ENCODE data around the gene VPS41.
"Not testable (repeated sequence)": the region's sequence is repeated elsewhere in the genome, so short reads cannot be mapped to it uniquely, and the experiment has no call there.

VPS41 gene

DNA sequence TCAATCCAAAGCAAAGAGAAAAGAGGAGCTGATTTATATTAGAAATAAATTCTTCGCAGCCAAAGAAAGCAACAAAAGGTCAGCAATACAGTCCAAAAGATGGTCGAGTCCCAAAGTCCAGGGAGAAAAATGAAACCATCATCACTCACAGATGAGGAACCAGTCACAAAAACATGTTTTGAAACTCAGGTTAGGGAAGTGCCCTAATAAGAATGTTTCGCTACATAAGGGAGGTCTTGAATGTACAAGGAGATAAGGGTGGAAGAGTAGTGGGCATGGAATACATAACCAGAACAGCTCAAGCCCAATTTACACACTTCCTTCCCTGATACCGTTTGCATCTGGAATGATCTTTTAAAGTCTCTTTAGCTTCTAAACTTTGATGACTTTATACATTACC is 53.6 kb downstream of the VPS41 start:
- DNase-seq (ENCODE audit: low read depth in 2 of 2): no peak

GRCh38 chr7:38854947-38855346 is 54.0 kb downstream of the VPS41 start:
- DNase-seq (ENCODE audit: low read depth in 2 of 2): not testable (repeated sequence)

- DNase-seq (ENCODE audit: low read depth in 2 of 2): no peak
These were observed 57.7 kb downstream of the VPS41 start for GRCh38 chr7:38851321-38851720.

DNA sequence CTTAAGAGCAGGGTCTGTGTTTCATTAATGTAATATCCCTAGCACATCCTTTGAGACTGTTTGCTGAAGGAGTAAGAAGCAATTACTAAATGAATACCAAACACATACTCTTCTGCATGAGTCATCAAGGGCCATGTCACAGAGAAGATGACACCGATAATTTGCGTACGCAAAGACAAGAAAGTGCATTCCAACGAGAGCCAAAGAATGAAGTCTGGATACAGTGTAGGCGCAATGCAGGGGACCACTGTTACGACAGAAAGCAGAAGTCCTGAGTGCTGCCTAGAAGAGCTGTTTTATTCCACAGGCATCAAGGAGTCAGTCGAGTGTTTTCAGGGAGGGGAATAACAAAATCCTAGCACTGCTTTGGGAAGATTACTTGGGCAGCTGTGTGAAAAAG is 62.7 kb downstream of the VPS41 start:
- DNase-seq (ENCODE audit: low read depth in 2 of 2): no peak

DNA sequence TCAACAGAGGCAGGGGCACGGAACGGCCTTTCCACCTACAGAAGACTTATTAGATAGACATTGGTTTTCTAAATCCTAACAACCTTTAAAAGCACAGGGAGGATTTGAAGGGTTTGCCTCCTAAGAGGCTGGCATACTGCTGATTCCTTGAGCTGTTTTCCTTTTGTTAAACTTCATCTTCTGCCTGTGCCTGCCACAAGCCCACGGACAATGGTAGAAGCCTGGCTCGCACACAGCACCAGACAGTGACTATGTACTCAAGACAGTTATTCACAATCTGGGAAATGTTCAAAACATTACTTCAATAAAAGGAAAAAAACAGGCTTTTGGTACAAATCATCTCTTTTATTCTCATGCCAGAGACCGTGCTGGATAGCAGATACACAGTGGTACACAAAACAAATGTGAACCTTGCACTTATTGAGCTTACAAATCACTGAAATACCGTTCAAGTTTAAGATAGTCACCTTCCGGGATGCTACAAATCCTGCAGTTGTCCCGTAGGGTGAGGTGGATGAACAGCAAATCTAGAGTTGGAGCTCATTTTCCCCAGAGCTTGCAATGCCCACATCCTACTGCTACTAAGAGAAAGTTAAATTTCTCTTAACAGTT is 63.9 kb downstream of the VPS41 start:
- no peak for DNase-seq (ENCODE audit: low read depth in 2 of 2)

DNA sequence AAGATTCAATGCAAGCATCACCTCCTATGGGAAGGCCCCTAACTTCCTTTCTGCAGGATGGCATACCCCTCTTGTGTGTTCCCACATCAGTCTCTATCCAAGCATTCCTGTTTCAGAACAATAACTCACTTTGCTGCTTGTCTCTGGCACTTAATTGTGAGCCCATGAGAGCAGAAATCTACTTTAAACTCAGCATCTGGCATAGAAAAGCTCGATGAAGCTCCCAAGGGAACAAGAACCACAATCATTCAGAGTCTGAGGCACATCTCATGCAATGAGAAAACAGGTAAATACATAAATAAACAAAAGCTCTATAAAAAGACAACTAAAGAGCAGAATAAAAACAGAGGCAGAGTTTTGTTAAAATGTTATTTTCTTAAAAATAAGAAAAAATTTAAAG is 66.2 kb downstream of the VPS41 start:
- no peak for DNase-seq (ENCODE audit: low read depth in 2 of 2)

DNA sequence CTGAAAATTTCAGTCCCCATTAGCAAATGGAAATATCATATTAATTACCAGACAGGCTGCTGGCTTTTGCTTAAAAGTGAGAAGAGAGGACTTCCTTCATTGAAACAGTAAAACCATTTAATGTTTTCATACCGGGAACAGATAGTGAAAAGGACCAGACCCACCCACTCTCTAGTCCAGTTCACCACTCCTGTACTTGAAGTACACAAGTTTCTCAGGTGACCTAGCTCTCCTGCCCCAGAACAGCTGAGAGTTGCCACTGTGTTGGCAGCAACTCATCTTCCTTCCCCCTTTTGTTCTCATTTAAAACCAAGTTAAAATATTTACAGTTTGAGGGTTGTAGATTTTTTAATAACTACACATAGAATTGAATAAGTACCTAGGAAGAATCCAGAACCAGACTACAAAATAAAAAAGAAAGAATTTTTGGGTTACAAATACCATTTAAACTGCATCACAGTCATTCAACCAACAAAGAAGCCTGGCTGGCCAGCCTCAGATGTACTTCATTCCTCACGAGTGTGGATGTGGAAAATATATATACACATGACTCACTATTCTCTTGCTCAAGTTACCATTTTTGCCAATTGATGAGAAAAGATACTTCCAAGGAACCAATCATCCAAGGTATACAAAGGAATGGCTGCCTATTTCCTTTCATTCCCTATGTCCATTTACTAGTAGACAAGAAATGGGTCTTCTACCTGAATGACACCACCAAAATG is 68.1 kb downstream of the VPS41 start:
- no peak for DNase-seq (ENCODE audit: low read depth in 2 of 2)

GRCh38 chr7:38839851-38840250 is 69.1 kb downstream of the VPS41 start:
- DNase-seq (ENCODE audit: low read depth in 2 of 2): no peak

DNA sequence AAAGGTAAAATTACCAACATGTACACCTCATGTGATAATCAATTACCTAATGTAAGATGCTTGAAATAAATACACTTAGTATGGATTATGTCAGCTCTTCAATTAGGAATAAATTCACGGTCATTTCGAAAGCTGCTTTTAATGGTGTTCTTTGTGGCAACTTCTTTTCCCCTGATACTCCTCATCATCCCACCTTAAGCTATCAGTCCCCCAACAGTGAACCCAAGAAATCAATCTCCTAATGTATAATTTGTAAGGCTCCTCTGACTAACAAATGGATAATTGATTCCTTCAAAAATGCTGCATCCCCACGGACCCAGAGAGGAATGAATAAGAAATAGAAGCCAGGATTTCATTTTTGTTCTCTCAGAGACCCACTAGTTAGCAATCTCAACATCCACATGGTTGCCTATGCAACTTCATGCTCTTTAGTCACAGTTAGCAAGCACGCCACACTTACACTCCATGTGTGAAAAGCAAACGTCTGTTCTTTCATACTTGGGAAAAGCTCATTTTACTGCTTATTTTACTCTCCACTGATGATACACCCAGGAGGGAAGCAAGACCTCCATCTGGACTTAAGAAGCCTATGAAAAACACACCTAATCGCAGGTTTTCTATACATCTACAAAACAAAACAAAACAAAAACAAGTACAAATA is 70.1 kb downstream of the VPS41 start:
- DNase-seq (ENCODE audit: low read depth in 2 of 2): no peak

GRCh38 chr7:38834357-38834756 is 74.6 kb downstream of the VPS41 start:
- DNase-seq (ENCODE audit: low read depth in 2 of 2): no peak

DNA sequence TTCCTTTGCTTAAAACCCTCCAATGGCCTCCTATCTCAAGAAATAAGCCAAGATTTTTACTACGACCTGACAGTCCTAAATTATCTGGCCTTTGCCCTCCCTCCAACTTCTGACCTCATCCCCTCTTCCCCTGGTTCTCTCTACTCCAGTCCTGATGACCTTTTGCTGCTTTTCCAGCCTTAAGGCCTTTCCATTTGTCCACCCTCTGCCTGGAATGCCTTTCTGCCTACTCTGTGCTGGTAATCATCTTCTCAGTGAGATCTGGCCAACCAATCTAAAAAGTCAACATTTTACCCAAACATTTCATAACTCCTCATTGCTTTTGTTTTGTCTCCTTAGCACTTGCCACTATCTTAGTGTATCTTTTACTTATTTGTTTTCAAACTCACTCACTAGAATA is 75.7 kb downstream of the VPS41 start:
- no peak for DNase-seq (ENCODE audit: low read depth in 2 of 2)

DNA sequence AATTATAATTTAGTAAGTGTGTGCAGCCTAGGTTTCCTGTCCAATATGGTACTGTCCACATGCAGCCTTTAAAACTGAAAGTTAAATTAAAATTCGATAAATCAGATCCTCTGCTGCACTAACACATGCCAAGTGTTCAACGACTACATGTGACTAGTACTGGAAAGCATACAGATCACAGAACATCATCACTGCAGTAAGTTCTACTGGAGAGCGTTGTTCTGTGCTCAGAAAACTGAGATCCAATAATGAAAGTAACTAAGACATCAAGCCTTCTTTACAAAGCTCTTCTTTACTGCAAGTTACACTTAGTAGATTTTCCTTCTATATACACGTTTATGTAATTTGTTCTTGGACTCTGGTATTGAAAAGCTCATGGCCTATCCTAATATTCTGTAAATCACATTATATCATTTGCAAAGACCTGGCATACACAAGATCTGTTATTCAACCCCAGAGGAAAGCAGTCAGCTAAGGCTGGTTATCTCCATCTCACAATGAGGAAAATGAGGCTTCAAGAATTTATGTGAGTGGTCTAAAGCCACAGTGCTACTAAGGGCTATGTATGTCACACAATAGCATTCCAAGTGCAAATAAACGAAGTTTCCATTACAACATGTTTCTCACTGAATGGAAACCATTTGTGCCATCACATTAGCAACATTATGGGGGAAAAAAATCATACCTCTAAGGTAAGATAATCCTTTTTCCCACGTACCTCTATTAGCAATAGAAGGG is 77.6 kb downstream of the VPS41 start:
- no peak for DNase-seq (ENCODE audit: low read depth in 2 of 2)

- DNase-seq (ENCODE audit: low read depth in 2 of 2): no peak
These were observed 78.2 kb downstream of the VPS41 start for GRCh38 chr7:38830826-38831225.

DNA sequence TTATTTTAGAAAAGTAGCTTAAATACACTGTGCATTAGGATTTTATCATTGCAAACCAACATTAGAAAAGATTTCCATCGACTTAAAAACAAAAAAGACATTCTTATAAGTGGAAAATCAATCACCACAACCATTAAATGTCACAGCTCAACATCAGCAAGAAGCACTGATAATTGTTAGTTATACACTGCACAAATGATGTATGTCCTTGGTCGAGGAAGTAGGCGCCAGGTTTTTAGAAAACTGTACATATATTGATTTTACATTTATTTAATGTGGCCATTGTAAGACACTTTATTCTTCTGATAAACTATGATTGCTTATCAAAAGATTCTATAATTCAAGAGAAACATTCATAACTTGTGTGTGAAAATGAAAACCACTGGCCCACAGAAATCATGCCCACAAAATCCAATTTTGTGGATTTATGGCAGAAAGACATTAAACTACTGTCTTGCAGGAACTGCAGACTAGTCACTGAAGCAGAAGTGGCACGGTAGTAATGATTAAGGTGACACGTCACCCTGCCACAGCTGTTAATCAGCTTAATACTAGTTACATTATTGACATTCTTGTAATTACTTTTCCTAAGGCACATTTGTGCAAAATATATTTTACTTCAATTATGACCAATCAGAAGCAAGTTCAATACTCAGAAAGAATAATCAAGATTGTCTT is 79.4 kb downstream of the VPS41 start:
- DNase-seq (ENCODE audit: low read depth in 2 of 2): no peak

DNA sequence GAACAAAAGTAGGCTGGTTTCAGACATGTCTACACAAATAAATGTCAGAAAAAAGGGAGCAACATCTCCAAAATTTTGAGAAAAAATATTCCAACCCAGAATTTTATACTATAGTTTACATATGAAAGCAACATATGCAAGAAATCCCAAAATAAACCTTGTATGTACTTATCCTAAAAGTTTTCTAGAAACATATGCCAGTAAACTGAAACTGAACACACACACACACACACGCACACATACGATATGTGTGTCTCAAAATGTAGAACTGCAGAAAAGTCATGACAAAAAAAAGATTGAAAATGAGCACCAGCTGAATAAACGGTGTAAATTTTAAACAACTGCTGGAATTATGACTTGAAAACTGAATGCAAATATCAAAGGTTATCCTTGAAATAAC is 81.0 kb downstream of the VPS41 start:
- no peak for DNase-seq (ENCODE audit: low read depth in 2 of 2)

DNA sequence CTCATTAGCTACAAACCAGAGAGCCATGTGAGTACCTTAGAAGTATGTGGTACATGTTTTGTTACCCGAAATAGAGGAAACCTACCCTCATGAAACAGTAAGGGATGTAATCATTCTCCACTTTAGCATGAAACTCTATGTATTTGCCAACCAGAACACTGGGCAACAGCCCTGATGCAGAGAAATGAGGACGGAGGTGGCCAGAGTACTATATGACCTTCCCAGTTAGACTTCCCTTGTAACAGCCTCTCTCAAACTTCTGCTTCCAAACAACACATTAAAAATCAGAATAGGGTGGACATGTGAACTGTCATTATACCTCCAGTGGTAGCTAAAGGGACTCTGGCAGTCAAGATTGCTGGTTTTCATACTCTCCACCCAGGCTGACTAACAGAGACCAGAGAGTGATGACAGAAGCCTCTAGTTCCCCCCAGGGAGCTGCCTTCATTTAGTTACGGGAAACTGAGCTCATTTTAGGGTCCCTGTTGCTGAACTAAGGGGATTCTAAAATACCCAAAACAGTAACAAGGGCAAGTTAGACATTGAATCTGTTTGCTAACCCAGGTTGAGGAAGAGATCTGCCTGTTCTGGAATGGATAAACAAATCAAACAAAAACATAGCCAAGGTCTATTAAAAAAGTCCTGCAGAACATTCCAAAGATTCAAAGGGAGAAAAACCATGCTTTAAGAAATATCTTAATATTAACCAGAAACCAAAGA is 83.1 kb downstream of the VPS41 start:
- no peak for DNase-seq (ENCODE audit: low read depth in 2 of 2)

DNA sequence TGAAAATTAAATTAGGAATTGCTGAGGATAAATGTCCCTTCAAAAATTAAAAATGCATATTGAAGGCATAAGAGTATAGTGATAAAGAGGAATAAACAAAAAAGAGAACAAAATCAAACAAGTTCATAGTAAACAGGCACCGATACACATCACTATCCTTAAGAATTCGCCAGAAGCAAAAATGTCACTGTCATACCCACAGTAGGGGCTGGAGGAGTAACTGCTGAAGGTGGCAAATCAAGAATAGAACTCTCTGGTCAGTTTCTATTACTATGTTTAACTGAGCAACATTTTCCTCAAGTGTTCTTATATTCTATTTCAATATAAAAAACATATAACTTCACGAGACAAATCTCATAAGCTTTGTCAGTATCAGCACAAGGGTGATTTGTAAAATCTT is 84.0 kb downstream of the VPS41 start:
- DNase-seq (ENCODE audit: low read depth in 2 of 2): no peak

- DNase-seq (ENCODE audit: low read depth in 2 of 2): no peak
These were observed 86.4 kb downstream of the VPS41 start for GRCh38 chr7:38822549-38822948.

DNA sequence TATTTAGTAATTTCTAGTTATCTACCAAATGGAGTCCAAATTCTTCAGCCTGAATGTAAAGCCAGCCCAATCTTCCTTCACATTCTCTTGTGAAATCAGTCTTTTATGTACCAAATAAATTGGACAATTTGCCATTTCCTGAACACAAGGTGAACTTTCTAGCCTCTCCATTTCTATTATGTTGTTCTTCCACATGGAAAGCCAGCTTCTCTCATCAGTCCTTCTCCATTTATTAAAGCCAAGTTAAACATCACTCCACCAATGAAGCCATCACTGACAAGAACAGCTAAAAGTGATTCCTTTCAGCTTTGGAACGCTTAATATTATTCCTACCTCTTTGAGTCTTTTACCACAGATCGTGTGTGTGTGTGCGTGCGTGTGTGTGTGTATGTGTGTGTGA is 88.4 kb downstream of the VPS41 start:
- DNase-seq (ENCODE audit: low read depth in 2 of 2): no peak

- no peak for DNase-seq (ENCODE audit: low read depth in 2 of 2)
These were observed 89.5 kb downstream of the VPS41 start for GRCh38 chr7:38819463-38819862.

DNA sequence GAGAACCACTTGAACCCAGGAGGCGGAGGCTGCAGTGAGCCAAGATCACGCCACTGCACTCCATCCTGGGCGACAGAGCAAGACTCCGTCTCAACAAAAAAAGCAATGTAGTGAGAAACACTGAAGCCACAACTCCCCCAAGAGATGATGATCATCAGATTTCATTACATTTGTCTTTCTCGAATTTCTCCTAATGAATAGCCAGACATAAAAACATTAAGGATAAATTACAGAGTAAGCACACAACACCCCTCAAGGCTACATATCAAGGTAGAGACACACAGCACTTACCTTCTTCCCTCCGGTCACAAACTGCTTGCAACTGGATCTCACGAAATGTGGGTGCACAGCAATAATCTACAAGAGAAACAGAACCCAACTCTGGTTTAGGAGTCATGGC is 91.5 kb downstream of the VPS41 start:
- no peak for DNase-seq (ENCODE audit: low read depth in 2 of 2)
